HG03039 (cell line): Measurements from ENCODE around the gene ATP1A4.
"Not testable (repeated sequence)": the region's sequence is repeated elsewhere in the genome, so short reads cannot be mapped to it uniquely, and the experiment has no call there.

Experiments
- ATAC-seq: cut with Tn5 transposase; IDR thresholded peaks from one replicate; pipeline ENCODE4 v1.9.1; 2021; ENCODE audit warnings: mild to moderate bottlenecking, moderate library complexity; ENCODE audit not compliant: unreplicated experiment

ATP1A4 gene

DNA sequence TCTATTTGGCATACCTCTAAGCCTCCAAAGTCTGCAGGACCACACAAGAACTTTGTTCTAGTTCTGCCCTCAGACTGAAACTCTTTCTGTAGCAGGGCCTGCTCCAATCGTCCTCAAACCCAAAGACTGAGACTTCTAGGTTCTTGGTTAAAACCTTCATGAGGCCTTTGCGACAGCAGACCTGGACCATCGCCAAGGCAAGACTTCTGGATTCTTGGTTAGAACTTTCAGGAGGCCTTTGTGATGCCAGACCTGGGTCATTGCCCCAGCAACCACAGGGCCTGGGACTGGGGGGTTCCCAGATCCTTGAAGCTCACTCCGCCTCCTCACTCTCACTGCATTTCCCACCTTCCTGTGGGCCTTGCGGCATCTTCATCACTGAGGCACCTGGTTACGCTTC is at the start of gene ATP1A4:
TSS of gene ATP1A4 (plus strand) at position 301 of the 400 bp plus-strand sequence. CDS start 438 bp downstream, outside the sequence.
- no peak for ATAC-seq

GRCh38 chr1:160101717-160102522 is 49.5 kb upstream of the ATP1A4 start:
- ATAC-seq, result no peak

DNA sequence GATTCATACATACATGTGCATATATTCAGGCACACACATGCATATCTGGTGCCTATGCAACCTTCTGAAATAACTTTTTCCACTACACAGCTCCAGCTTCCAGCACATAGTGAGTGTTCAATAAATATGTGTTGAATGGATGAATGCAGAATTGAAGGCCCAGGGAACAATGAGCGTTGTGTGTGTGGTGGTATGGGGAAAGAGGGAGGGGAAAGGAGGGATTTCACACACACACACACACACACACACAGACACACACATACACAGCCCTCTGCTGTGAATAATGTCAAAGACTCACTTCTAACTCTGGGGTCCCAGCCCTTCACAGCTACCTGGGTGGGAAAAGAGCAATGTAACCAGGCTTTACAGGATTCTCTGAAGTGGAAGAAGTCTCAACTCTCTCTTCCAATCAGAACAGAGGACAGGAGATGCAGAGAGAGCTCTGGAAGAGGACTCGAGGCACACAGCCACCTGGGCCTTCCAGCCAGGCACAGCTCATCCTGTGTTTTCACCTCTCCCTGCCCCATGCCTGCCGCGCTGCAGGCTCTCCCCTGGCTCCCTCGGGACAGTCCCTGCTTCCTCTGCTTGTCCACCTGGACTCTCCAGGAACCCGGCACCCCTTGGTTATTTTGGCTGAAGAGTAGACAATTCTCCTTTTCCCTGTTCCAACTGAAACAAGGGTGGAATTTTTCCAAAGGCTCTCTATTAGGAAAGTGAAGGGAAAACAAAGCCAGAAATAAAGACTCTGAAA is 47.6 kb upstream of the ATP1A4 start:
- ATAC-seq, result no peak

- ATAC-seq, result no peak
These were observed 46.9 kb upstream of the ATP1A4 start for GRCh38 chr1:160104486-160104885.

- ATAC-seq, result no peak
These were observed 46.2 kb upstream of the ATP1A4 start for GRCh38 chr1:160105155-160105554.

DNA sequence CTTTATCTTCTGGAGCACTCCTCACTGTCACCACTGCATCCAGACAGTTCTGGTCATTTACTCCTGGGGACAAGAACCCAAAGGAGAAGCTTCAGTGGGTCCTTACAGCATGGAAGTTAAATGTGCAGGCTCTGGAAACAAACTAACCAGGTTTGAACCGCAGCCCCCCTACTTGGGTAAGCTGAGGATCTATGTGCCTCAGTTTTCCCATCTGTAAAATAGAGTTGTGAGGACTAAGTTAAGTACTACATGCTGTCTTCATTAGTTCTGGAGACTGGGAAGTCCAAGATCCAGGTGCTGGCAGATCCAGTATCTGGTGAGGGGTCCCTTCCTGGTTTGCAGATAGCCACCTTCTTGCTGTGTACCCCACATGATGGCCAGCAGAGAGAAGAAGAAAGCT is 43.9 kb upstream of the ATP1A4 start:
- ATAC-seq, result no peak

DNA sequence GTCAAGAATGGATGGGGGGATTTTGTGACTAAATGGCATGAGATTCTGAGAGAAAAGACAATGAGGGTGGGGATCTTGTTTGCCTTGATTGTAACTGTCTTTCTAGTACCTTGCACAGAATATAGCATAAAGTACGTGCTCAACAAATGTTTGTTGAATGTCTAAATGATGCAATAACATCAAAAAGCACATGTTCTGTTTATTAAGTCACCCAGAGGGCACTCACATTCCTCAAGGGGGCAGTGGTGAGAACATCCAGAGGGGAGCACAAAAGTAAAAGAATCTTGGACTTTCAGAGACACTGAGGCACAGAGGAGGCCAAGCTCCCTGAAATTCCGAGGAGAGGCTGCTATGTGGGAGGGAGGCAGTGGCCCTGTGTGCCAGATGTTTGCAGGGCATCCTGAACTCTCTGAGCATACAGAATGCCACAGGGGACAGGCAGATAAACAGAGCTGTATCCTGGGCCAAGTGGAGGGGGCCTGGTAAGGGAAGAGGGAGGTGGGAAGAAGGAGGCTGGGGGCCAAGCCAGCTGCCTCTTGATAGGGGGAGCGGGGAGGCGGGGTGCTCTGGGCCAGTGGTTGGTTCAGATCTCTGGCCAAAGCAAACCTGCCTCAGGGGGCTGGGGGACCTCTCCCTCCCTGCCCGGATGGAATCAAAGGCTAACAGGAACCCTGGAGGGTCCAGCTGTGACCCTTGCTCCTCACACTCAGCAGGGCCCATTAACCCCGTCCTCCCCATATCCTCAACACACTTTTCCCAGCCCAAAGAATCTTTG is 42.3 kb upstream of the ATP1A4 start:
- no peak for ATAC-seq

DNA sequence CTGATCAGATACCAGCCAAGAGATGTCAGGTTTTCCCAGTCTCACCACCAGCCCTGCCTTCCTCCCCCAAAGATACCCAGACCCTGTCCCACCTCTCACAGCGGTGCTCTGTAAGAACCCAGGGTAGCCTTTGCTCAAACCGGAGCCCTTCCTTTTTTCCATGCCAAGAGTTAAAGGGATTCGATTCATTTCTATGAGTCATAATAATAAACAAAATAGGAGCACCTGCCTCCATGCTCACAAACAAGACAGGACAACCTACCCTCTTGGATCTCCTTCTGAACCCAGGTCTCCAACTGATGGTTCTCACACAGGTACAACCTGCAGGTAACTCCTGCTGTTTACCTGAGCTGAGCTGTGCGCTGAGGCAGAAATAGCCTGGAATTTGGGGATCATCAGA is 41.7 kb upstream of the ATP1A4 start:
- ATAC-seq, result no peak

DNA sequence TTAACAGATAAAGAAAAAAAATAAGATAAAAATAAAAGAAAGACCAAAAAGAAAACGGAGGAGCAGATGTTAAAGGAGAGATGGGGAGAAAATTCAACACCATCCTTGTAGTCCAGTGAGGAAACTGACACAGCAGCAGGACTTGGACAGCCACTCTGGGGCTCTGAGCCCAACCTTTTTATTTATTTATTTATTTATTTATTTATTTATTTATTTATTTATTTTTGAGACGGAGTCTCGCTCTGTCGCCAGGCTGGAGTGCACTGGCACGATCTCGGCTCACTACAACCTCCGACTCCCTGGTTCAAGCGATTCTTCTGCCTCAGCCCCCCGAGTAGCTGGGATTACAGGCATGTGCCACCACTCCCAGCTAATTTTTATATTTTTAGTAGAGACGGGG is 39.9 kb upstream of the ATP1A4 start:
- ATAC-seq, result not testable (repeated sequence)

- no peak for ATAC-seq
These were observed 39.0 kb upstream of the ATP1A4 start for GRCh38 chr1:160112357-160112756.

DNA sequence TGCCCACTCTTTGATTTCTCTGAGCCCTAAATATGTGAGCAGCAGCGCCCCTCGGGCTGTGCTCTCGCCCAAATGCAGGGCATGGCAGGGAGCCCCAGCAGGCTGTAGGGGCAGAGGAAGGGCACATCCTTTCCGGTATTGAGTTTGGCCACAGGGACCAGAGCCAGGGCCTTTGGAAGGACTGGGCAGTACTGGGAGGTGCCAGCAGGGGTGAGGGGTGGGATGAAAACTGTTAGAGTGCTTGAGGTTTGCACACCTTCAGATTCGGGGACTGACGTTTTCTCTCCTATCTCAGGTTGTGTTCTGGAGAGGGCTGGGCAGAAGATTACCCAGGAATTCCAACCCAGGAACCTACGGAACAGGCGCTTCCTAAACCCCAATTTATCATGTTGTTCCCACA is 38.0 kb upstream of the ATP1A4 start:
- no peak for ATAC-seq

DNA sequence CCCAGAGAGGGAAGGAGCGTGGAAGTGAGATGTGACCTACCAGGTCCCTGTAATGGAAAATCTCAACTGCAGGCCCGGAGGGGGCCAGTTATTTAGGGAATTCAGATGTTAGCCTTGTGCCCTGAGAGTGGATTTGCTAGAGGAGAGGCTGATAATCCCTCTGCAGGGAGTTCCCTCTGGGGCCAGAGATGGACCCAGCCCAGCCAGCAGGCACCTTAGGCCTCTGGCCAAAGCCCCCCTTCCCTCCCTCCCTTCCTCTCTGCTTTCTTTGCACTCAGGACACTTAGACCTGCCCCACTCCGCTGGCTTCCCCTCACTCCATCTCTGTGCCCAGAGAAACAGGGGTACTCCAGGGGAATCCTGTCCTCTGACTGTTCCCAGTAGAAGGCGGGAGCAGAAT is 37.3 kb upstream of the ATP1A4 start:
- ATAC-seq, result no peak

DNA sequence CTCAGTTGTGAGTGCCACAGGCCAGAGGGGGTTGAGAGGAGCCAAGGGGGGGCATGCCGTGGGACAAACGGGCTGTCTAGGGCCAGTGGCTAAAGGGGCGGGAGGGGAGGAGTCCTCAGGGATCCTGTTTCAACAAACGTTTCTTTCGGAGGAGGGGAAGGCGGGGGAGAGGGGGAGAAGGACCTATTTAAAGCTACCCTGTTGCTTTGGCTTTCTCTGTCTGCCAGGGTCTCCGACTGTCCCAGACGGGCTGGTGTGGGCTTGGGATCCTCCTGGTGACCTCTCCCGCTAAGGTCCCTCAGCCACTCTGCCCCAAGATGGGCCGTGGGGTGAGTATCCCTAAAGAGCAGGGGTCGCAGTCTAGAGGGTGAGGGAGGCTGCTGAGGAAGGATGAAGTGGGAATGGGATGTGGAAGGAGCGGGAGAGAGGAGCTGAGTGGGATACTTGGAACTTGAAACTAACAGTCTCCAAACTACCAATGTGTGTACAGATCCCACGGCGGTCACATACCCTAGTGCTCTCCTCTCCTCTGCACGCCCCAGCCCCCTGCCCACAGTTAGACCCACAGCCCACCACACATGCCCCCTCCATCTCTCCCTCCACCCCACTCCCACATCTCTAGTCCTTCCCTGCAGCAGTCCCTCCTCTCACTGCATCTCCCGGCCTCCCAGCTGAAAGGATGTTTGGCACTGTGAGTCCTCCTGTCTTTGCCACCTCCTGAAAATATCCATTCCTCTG is 35.7 kb upstream of the ATP1A4 start, which contains the start of gene ATP1A2:
TSS of gene ATP1A2 (plus strand) at position 215 of the 738 bp plus-strand sequence. CDS start at position 318, 103 bp downstream.
- ATAC-seq, result no peak

DNA sequence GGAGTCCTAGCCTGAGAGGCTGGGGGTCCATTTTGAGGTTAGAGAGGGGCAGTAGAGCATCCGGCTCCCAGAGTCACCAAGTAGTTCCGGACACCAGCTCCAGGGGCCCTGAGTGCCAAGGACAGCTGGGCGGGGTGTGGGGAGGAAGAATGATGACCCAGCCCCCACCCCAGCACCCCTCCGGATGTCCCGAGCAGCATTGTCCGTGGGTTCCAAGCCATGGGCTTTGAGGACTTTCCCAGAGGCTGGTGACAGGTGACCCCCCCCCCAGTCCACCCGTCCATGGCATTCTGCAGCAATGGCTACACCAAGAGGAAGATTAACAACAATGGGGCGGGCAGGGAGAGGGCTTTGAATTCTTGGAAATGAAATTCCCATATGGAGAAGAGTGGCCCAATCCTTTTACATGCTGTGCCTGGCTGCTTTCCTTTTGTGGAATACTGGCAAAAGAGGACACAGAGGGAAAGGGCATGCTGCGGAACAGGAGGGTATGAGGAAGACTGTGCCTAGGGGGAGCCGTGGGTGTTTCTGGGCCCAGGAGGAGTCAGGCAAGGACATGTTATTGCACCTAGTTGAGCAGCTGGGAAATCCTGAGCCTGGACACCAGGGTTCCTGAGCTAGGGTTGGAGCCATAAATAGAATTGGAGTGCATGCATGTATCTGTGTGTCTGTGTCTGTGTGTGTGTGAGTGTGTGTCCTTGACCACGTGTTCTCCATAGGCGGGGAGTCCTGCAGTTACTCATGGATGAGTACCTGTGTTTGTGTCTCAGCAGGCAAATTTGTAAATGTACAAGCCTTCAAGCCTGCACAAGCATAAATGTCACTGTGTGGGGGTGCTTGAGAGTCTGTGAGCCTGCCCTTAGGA is 34.9 kb upstream of the ATP1A4 start:
- ATAC-seq, result no peak

- ATAC-seq, result no peak
These were observed 34.1 kb upstream of the ATP1A4 start for GRCh38 chr1:160117300-160117699.

GRCh38 chr1:160117709-160118183 is 33.7 kb upstream of the ATP1A4 start:
- no peak for ATAC-seq

DNA sequence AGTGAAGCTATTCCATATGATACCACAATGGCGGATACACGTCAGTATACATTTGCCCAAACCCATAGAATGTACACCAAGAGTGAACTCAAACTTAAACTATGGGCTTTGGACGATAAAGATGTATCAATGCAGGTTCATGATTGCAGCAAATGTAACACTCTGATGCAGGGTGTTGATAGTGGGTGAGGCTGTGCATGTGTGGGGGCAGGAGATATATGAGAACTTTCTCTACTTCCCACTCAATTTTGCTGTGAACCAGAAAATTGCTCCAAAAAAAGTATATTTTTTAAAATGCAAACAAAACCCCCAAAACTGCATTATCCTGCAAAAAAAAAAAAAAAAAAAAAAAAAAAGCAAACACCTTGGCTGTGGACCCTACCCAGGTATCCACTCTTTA is 32.5 kb upstream of the ATP1A4 start:
- no peak for ATAC-seq

GRCh38 chr1:160120797-160121196 is 30.6 kb upstream of the ATP1A4 start:
- no peak for ATAC-seq

DNA sequence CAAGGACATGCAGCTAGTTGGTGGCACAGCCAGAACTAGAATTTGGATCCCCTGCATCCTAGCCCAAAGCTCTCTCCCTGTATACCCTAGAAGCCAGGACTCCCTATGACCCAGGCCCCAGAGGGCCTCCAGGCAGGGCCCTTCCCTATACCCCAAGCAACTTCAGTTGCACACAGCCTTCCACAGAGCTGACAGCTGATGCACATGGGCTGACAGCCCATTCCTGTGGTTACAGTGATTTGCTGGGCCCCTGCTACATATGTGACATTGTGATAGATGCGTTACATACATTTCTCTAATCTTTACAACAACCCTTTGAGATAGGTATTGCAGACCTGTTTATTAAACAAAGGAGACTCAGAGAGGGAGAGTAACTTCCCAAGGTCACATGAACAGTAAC is 30.0 kb upstream of the ATP1A4 start:
- no peak for ATAC-seq
